GM12878 (cell line): Measurements from ENCODE around the gene DIS3L2. TPM values are rescaled to one million over a fixed set of nuclear protein-coding genes. Genes with fewer than 3 reads are reported as not detected.
A peak's percentile ranks its signal among the peaks of the same experiment; 100 is the strongest.

Experiments used
- ATAC-seq: fragments of 200-7000 bp; cut with Tn5 transposase; 3 replicates; pipeline ENCODE4 v1.9.1; 2020; ENCODE audit warnings: mild to moderate bottlenecking, moderate library complexity
- BruUV-seq: library from RNA; stranded (reverse); fragments of 400-500 nt; replicated peaks from 2 replicates; lab custom pipeline; 2021; lab: Mats Ljungman, UMichigan
- CTCF ChIA-PET: fragments of 300-600 bp; sonication (Branson Sonifier 250); formaldehyde crosslinking; extraction: SDS; loops from one replicate; lab custom pipeline; 2021; ENCODE audit warnings: inconsistent platforms; lab: Yijun Ruan, JAX
- POLR2A ChIA-PET: fragments of 350-600 bp; formaldehyde crosslinking; extraction: SDS; loops from one replicate; lab custom pipeline; 2021; ENCODE audit warnings: inconsistent platforms; lab: Charles Lee
- RAD21 ChIA-PET: fragments of 300-600 bp; sonication (Branson Sonifier 250); formaldehyde crosslinking; loops from one replicate; lab custom pipeline; 2023; ENCODE audit warnings: antibody characterized with exemption; ENCODE audit not compliant: unreplicated experiment; lab: Charles Lee
- SMC1A ChIA-PET: fragments of 300-600 bp; sonication (Branson Sonifier 250); formaldehyde crosslinking; loops from one replicate; lab custom pipeline; 2023; ENCODE audit not compliant: unreplicated experiment, uncharacterized antibody; lab: Charles Lee
- DNase-seq: peaks from one replicate; pipeline ENCODE4 v3.0.0-alpha.2; 2011; ENCODE audit warnings: low read depth, low spot score
- FAIRE-seq: peaks from 3 replicates; lab custom pipeline; 2011; peaks lifted over from hg19 to GRCh38; lab: Jason Lieb, UNC
- H2AFZ ChIP-seq: 2 replicates; pipeline ENCODE4 v1.6.0; 2011; ENCODE audit warnings: low read depth, low read length, control low read depth; ENCODE audit not compliant: control insufficient read depth
- H3K27ac ChIP-seq: 2 replicates; pipeline ENCODE4 v1.5.1; 2011; ENCODE audit warnings: control low read depth; ENCODE audit not compliant: control insufficient read depth, insufficient read depth
- H3K27me3 ChIP-seq, 2 experiments: replicated peaks in 1 of 2; 2 replicates each; pipeline versions ENCODE4 v1.6.0 to v1.6.1; 2011; ENCODE audit warnings: low read length in 1 of 2; ENCODE audit not compliant: control insufficient read depth in 2 of 2, insufficient read depth in 2 of 2
- H3K36me3 ChIP-seq, 2 experiments: 2 replicates each; pipeline ENCODE4 v1.5.1; 2011; ENCODE audit warnings: low read length in 1 of 2; ENCODE audit not compliant: control insufficient read depth in 2 of 2, insufficient read depth in 2 of 2
- H3K4me1 ChIP-seq: 2 replicates; pipeline ENCODE4 v1.6.1; 2011; ENCODE audit warnings: mild to moderate bottlenecking, low read length, moderate library complexity, mixed read lengths; ENCODE audit not compliant: control insufficient read depth, insufficient read depth
- H3K4me2 ChIP-seq: 2 replicates; pipeline ENCODE4 v1.6.0; 2011; ENCODE audit warnings: control low read depth; ENCODE audit not compliant: control insufficient read depth, insufficient read depth
- H3K4me3 ChIP-seq: fragments of 200-600 bp; sonication (generic); 2 replicates; pipeline ENCODE4 v1.5.1; 2016
- H3K79me2 ChIP-seq: 2 replicates; pipeline ENCODE4 v1.6.0; 2011; ENCODE audit warnings: low read length; ENCODE audit not compliant: control insufficient read depth, insufficient read depth
- H3K9ac ChIP-seq: 2 replicates; pipeline ENCODE4 v1.8.0; 2011; ENCODE audit warnings: low read length, control low read depth, mixed read lengths; ENCODE audit not compliant: control insufficient read depth, insufficient read depth
- H3K9me3 ChIP-seq: replicated peaks from 3 replicates; pipeline ENCODE4 v1.5.1; 2011; ENCODE audit warnings: mild to moderate bottlenecking, low read length; ENCODE audit not compliant: control insufficient read depth, insufficient read depth
- H4K20me1 ChIP-seq: 2 replicates; pipeline ENCODE4 v1.6.0; 2011; ENCODE audit not compliant: control insufficient read depth, insufficient read depth
- BACH1 ChIP-seq: fragments of 450-650 bp; IDR thresholded peaks from 2 replicates; pipeline ENCODE4 v1.6.1; 2017; ENCODE audit warnings: mild to moderate bottlenecking, borderline replicate concordance
- BCL11A ChIP-seq: IDR thresholded peaks from 2 replicates; pipeline ENCODE4 v1.6.1; 2011; ENCODE audit warnings: low read depth, low read length
- HDAC6 ChIP-seq: fragments of 200-600 bp; sonication (generic); IDR thresholded peaks from one replicate; pipeline ENCODE4 v1.8.0; 2017; ENCODE audit warnings: antibody characterized with exemption; ENCODE audit not compliant: unreplicated experiment
- IKZF2 ChIP-seq, 2 experiments: fragments of 450-650 bp; IDR thresholded peaks; 2 replicates each; pipeline ENCODE4 v1.6.1; 2017; ENCODE audit warnings: mild to moderate bottlenecking in 2 of 2, moderate library complexity in 2 of 2
- SUZ12 ChIP-seq: fragments of 200-600 bp; sonication (generic); IDR thresholded peaks from one replicate; pipeline ENCODE4 v1.6.1; 2018; ENCODE audit warnings: antibody characterized with exemption, mild to moderate bottlenecking; ENCODE audit not compliant: unreplicated experiment
- TAF1 ChIP-seq: IDR thresholded peaks from 2 replicates; pipeline ENCODE4 v1.6.1; 2011; ENCODE audit warnings: mild to moderate bottlenecking, low read depth, low read length, borderline replicate concordance
- TCF3 ChIP-seq: IDR thresholded peaks from 2 replicates; pipeline ENCODE4 v1.6.1; 2012; ENCODE audit warnings: low read depth, mild to moderate bottlenecking, low read length, borderline replicate concordance; ENCODE audit not compliant: insufficient read depth
- ZNF592 ChIP-seq: fragments of 450-650 bp; IDR thresholded peaks from 2 replicates; pipeline ENCODE4 v1.6.1; 2017; ENCODE audit warnings: mild to moderate bottlenecking, moderate library complexity
- WGBS: methylation state at CpG from one replicate; pipeline ENCODE4 v1.1.6; 2016; ENCODE audit warnings: low lambda C conversion rate; ENCODE audit not compliant: insufficient replicate concordance, insufficient coverage; ENCODE audit errors: missing lambda C conversion rate; 5-methylcytosine and 5-hydroxymethylcytosine counted together
- in situ Hi-C: fragments of 300-500 bp; cut with MboI; formaldehyde crosslinking; loops from 9 replicates; pipeline ENCODE4 v1.14.3; 2018; ENCODE audit warnings: mixed read lengths
- intact Hi-C: fragments of 100-400 bp; cut with micrococcal nuclease; formaldehyde crosslinking; loops from one replicate; pipeline ENCODE4 v1.14.2; 2022; ENCODE audit not compliant: unreplicated experiment
- polyA plus RNA-seq, 11 experiments: library from polyadenylated mRNA; depleted of rRNA in 4 of 11; unstranded in 6 of 11; stranded (reverse) in 5 of 11; fragments of >200 nt; fragmentation: Nextera tagmentation in 4 of 11; fragmentation: Illumina TruSeq in 1 of 11; extraction: Ambion mirVana in 4 of 11; extraction: Trizol in 1 of 11; gene quantifications; 1 replicate in 1 of 11; 2 replicates in 10 of 11; pipeline versions ENCODE4 v1.2.1 to v1.2.3, GENCODE V29; 2011 to 2016; ENCODE audit warnings: inconsistent platforms in 2 of 11, missing spikeins in 2 of 11, low read depth in 1 of 11
- total RNA-seq, 4 experiments: library from RNA; depleted of rRNA in 3 of 4; stranded (reverse); fragments of >200 nt in 3 of 4; fragmentation: Illumina TruSeq in 1 of 4; extraction: Trizol in 1 of 4; gene quantifications; 2 replicates each; pipeline versions ENCODE4 v1.2.1 to v1.2.3, GENCODE V29; 2013 to 2021

The DIS3L2 gene
- total and polyA plus RNA-seq, 10 of the 15 experiments (the other 5 are each of a cell fraction or from before 2014, with no cell fraction given) = 3.5 to 27.1 (median 16.0) TPM

GRCh38 chr2:232275670-232276069 lies 314.2 kb downstream of the DIS3L2 start:
- BruUV-seq = no TSS peak
- POLR2A ChIA-PET = no interaction called here

GRCh38 chr2:232276084-232276732 lies 314.7 kb downstream of the DIS3L2 start:
- RAD21 ChIA-PET = interaction anchor here (1.3 kb wide), 1 partner anchor 353 kb away, joined by 3 read pairs; no protein-coding TSS in a partner anchor
- Histone ChIP-seq H2AFZ (no peak overlapping the region; the same call in 1 of the 2 replicates), H3K4me2 (no peak overlapping the region)
- SMC1A ChIA-PET = interaction anchor here (0.6 to 1.5 kb wide), 8 partner anchors 8 to 134 kb away, joined by 3 to 4 read pairs (median 3); no protein-coding TSS in a partner anchor
- no TSS peak for BruUV-seq
- no peak for TF ChIP-seq BACH1
- no peak for TF ChIP-seq ZNF592
- no peak for TF ChIP-seq BCL11A
- no peak for TF ChIP-seq TAF1
- TF ChIP-seq IKZF2 (IDR thresholded peaks at IDR 0.05) = no peak
- TF ChIP-seq HDAC6 = no peak
- TF ChIP-seq, all 136 proteins: peak for 0
- FAIRE-seq = no peak
- ChIA-PET CTCF (interaction anchor here (0.7 to 2.5 kb wide), 5 partner anchors 16 to 376 kb away, joined by 3 to 17 read pairs (median 4); no protein-coding TSS in a partner anchor), POLR2A (no interaction called here)
- Histone ChIP-seq H3K9ac (0 out of 2 replicates have a peak overlapping the region, but pooled peaks have one; percentile 26), H3K36me3 (peaks cover 0 to 1% of the 10 kb centered on the region in 2 experiments; a peak in 2 of 4 replicates), H3K9me3 (no peaks in the 10 kb centered on the region; the same call in 2 of the 3 replicates), H3K27ac (peak overlapping the region; percentile 9; the same call in 1 of the 2 replicates), H3K79me2 (no peaks in the 10 kb centered on the region), H3K27me3 (no peaks in the 10 kb centered on the region), H4K20me1 (no peaks in the 10 kb centered on the region), H3K4me3 (no peak overlapping the region), H3K4me1 (peaks cover 10% of the 10 kb centered on the region)
- no peak for DNase-seq
- 64% methylated on average over 8 of the region's 8 CpGs for WGBS
- in situ Hi-C loops = no loop called here
- peak; percentile 93 for ATAC-seq
- intact Hi-C loops = no loop called here

More at GRCh38 chr2:232275670-232276069, 314.2 kb downstream of the DIS3L2 start:
- intact Hi-C loops (no loop called here), in situ Hi-C loops (no loop called here)
- DNase-seq (no peak), ATAC-seq (peak; percentile 68), FAIRE-seq (no peak)
- no peak overlapping the region for H2AFZ ChIP-seq
- WGBS = 50% methylated on average over 5 of the region's 5 CpGs
- no peak overlapping the region for H3K4me2 ChIP-seq
- peaks cover 0 to 1% of the 10 kb centered on the region in 2 experiments; a peak in 2 of 4 replicates for H3K36me3 ChIP-seq
- no peak overlapping the region for H3K4me3 ChIP-seq
- ChIA-PET CTCF (interaction anchor here (1.2 to 2.5 kb wide), 4 partner anchors 9 to 375 kb away, joined by 3 to 17 read pairs (median 4); no protein-coding TSS in a partner anchor), SMC1A (interaction anchor here (0.9 to 1.4 kb wide), 5 partner anchors 8 to 134 kb away, joined by 3 to 4 read pairs (median 3); no protein-coding TSS in a partner anchor), RAD21 (interaction anchor here (1.3 kb wide), 1 partner anchor 352 kb away, joined by 3 read pairs; no protein-coding TSS in a partner anchor)
- no peaks in the 10 kb centered on the region; the same call in 2 of the 3 replicates for H3K9me3 ChIP-seq
- H3K4me1 ChIP-seq = peaks cover 10% of the 10 kb centered on the region
- H3K27me3 ChIP-seq = no peaks in the 10 kb centered on the region
- H4K20me1 ChIP-seq = no peaks in the 10 kb centered on the region
- 0 out of 2 replicates have a peak overlapping the region, but pooled peaks have one; percentile 26 for H3K9ac ChIP-seq
- peak overlapping the region; percentile 9; the same call in 1 of the 2 replicates for H3K27ac ChIP-seq
- TF ChIP-seq SUZ12 (no peak), TCF3 (peak; percentile 50; the same call in 1 of the 2 replicates)
- no peaks in the 10 kb centered on the region for H3K79me2 ChIP-seq
